C4-2B (cell line): ENCODE data around the gene HK2.

Experiments used
- CTCF ChIP-seq: fragments of 450-650 bp; conservative IDR thresholded peaks from 2 replicates; pipeline ENCODE4 v1.5.1; 2017; ENCODE audit warnings: mild to moderate bottlenecking
- ZFX ChIP-seq: fragments of 450-650 bp; IDR thresholded peaks from 2 replicates; pipeline ENCODE4 v1.6.1; 2017

DNA sequence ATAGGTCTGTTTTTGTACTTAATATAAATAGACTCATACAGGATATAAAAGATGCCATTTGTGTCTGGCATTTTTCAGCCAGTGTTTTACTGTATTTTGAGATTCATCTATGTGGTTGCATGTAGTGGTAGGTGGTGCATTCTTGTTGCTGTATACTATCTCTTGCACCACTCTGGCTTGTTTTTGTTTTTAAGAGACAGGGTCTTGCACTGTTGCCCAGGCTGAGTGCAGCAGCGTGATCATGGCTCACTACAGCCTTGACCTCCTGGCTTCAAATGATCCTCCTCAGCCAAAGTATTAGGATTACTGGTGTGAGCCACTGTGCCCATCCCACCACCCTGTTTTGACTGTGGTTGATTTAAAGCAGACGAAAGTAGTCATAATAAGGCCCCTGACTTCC, 12.6 kb downstream of the HK2 start:
- TF ChIP-seq CTCF, result no peak
- no peak for TF ChIP-seq ZFX
